Measurements from ENCODE around the gene CREG1.

The CREG1 gene

DNA sequence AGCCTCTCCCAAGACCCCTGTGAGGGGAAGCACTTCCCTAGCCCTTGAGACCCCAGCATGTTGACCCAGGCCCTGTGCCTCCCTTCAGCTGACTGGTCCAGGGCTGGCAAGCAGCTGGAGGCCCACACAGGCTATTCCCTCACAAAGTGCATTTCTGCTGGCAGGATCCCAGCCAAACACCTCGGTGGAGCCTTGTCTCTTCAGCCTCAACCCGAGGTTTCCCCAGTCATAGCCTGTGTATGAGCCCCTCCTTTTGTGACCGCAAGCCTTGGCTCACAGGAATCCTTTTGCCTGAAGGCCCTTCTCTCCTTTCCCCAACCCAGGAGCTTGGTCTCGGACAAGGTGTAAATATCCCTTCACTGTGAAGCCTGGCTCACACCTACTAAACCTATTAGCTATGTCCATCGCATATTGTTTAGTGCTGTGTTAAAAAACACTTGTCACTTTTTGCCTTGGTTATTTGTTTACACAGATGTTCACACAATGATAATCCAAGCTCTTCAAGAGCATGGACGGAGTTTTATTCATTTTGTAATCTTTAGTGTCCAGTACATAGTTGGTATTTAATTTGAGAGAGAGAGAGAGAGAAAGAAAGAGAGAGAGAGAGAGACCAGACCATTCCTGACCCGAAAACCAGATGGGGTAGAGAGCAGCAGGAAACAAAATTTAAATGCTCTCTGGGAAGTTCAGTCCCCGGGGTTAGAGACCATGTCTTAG lies 26.7 kb downstream of the CREG1 start:
- H3K9ac ChIP-seq (ENCODE audit: low read depth, low read length): no peak overlapping the region
- no peaks in the 10 kb centered on the region for H3K9me3 ChIP-seq (replicated peaks; ENCODE audit: low read length)
- no peaks in the 10 kb centered on the region for H3K36me3 ChIP-seq (ENCODE audit: insufficient read depth, low read length)
- H3K4me2 ChIP-seq (ENCODE audit: low read length): no peak overlapping the region
- peaks cover 29% of the 10 kb centered on the region for H3K27me3 ChIP-seq (ENCODE audit: control insufficient read depth, insufficient read depth, low read length)
- H3K4me3 ChIP-seq (ENCODE audit: low read length): no peak overlapping the region
- no peaks in the 10 kb centered on the region for H3K4me1 ChIP-seq (ENCODE audit: control insufficient read depth, insufficient read depth, low read length)

DNA sequence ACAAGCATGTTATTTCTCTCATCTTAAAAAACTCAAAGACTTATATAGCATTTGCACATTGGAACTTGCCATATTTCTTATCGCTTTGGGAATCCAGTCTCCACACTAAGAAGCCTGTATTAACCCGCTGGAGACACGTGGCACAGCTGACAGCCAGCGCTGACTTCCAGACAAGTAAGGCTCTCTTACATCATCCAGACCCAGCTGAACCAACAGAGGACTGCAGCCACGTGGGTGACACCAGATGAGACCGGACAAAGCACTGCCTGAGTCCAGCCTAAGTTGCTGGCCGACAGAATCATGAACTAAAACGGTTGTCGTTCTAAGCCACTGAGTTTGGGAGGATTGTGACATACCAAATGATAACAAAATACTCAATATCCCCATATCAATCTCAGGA lies 28.9 kb downstream of the CREG1 start:
- Histone ChIP-seq H3K9me3 (replicated peaks; ENCODE audit: low read length) (no peaks in the 10 kb centered on the region), H3K36me3 (ENCODE audit: insufficient read depth, low read length) (no peaks in the 10 kb centered on the region), H3K4me3 (ENCODE audit: low read length) (no peak overlapping the region), H3K27me3 (ENCODE audit: control insufficient read depth, insufficient read depth, low read length) (peaks cover 32% of the 10 kb centered on the region), H3K4me2 (ENCODE audit: low read length) (no peak overlapping the region), H3K4me1 (ENCODE audit: control insufficient read depth, insufficient read depth, low read length) (no peaks in the 10 kb centered on the region), H3K9ac (ENCODE audit: low read depth, low read length) (no peak overlapping the region)

DNA sequence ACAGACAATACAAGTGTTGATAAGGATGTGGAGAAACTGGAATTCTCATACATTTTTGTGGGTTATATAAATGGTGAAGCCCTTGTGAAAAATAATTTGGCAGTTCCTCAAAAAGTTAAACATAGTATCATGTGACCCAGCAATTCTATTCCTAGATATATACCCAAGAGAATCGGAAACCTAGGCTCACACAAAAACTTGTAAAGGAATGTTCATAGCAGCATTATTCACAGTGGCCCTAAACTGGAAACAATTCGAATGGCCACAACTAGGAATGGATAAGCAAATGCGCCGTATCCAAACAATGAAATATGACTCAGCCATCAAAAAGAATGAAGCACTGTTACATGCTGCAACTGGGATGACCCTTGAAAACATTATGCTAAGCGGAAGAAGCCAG lies 31.3 kb downstream of the CREG1 start:
- H3K9ac ChIP-seq (ENCODE audit: low read depth, low read length): no peak overlapping the region
- no peaks in the 10 kb centered on the region for H3K36me3 ChIP-seq (ENCODE audit: insufficient read depth, low read length)
- no peak overlapping the region for H3K4me3 ChIP-seq (ENCODE audit: low read length)
- peaks cover 29% of the 10 kb centered on the region for H3K27me3 ChIP-seq (ENCODE audit: control insufficient read depth, insufficient read depth, low read length)
- no peaks in the 10 kb centered on the region for H3K4me1 ChIP-seq (ENCODE audit: control insufficient read depth, insufficient read depth, low read length)
- H3K4me2 ChIP-seq (ENCODE audit: low read length): no peak overlapping the region
- H3K9me3 ChIP-seq (replicated peaks; ENCODE audit: low read length): no peaks in the 10 kb centered on the region

DNA sequence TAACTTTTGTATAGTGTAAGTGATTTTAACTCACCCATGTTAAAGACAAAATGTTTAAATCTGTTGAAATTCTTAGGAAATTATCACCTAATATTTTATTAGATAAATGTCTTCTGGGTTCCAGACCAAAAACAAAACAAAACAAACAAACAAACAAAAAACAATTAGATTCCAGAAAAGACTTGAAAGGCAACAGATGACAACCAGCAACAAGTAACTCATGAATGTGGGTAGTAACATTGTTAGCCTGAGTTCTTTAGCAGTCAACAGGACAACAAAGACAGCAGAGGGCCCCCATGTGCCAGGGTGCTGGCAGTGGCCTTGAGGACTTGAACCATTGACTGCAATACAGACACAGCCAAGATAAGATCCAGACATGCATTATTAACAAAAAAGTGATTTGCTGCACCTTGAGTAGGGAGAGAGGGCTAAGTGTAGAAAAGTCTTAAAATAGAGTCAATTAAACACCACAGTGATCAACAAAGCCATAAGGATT lies 32.8 kb downstream of the CREG1 start:
- H3K36me3 ChIP-seq (ENCODE audit: insufficient read depth, low read length): no peaks in the 10 kb centered on the region

DNA sequence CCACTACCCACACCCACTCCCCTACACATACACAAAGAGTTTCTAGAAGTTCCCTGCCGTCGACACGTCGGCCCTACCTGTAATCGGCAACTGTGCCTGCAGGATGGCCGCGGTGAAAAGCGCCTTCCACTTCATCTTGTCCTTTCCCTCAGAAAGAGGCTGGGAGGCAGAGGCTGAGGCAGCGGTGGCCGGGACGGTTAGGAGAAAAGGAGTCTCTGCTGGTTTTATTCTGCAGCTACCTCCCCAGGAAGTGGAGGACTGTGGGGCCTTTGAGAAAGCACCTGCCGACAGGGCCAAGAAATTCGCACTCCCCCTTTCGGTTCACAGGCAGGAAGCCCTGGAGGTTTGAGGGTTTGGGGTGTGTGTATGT lies 35.2 kb downstream of the CREG1 start, which contains the start of gene CD247:
Gene CD247 (minus strand): TSS at position 199 of the 370 bp plus-strand sequence. CDS start 64 bp downstream, at position 135.
- H3K4me3 ChIP-seq (ENCODE audit: low read length): no peak within 1 kb of the TSS
- H3K9me3 ChIP-seq (replicated peaks; ENCODE audit: low read length): no peaks in the 10 kb centered on the region
- no peaks in the 10 kb centered on the region for H3K36me3 ChIP-seq (ENCODE audit: insufficient read depth, low read length)
- peaks cover 19% of the 10 kb centered on the region for H3K27me3 ChIP-seq (ENCODE audit: control insufficient read depth, insufficient read depth, low read length)
- no peaks in the 10 kb centered on the region for H3K4me1 ChIP-seq (ENCODE audit: control insufficient read depth, insufficient read depth, low read length)
- H3K9ac ChIP-seq (ENCODE audit: low read depth, low read length): no peak within 1 kb of the TSS
- no peak within 1 kb of the TSS for H3K4me2 ChIP-seq (ENCODE audit: low read length)

More for the DNA sequence above, 32.8 kb downstream of the CREG1 start:
- Histone ChIP-seq H3K27me3 (ENCODE audit: control insufficient read depth, insufficient read depth, low read length) (peaks cover 18% of the 10 kb centered on the region), H3K4me1 (ENCODE audit: control insufficient read depth, insufficient read depth, low read length) (no peaks in the 10 kb centered on the region), H3K9me3 (replicated peaks; ENCODE audit: low read length) (no peaks in the 10 kb centered on the region), H3K4me3 (ENCODE audit: low read length) (no peak overlapping the region), H3K4me2 (ENCODE audit: low read length) (no peak overlapping the region), H3K9ac (ENCODE audit: low read depth, low read length) (no peak overlapping the region)

DNA sequence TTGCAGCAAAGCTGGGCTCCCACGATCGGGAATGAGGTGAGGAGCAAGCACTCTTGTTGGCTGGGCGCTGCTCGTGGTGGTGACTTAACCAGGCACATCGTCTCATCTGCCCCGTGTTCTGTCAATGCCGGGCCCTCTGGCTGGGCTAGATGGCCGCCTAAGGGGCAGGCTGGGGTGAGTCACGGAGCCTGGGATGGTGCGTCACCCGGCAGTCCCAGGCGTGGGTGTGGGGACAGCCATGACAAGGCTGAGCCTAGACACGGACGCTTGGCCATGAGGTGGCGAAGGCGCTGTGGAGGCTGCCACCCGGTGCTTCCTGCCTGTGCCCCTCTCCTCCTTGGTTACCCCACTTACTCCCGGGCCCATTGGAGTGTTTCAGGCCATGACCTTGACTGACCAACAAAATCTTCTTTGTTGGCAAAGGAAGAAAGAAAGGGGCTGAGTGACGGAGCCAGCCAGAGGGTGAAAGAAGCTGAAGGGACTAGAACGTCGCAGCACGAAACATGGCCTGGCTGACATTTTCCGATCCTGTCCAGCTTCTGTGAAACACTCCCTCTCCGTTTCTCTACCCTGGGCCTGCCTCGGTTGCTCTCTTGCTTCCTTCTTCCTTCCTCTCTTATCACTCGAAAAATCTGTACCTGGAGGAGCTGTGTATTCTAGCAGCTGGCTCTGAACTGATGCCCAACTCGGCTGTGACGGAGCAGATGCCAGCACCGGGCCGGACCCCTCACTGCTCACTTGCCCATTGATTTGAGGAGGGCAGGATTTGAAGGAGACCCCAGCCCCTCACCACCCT lies 35.8 kb downstream of the CREG1 start:
- no peaks in the 10 kb centered on the region for H3K4me1 ChIP-seq (ENCODE audit: control insufficient read depth, insufficient read depth, low read length)
- H3K9me3 ChIP-seq (replicated peaks; ENCODE audit: low read length): no peaks in the 10 kb centered on the region
- no peak overlapping the region for H3K9ac ChIP-seq (ENCODE audit: low read depth, low read length)
- H3K4me2 ChIP-seq (ENCODE audit: low read length): no peak overlapping the region
- no peaks in the 10 kb centered on the region for H3K36me3 ChIP-seq (ENCODE audit: insufficient read depth, low read length)
- H3K4me3 ChIP-seq (ENCODE audit: low read length): no peak overlapping the region
- H3K27me3 ChIP-seq (ENCODE audit: control insufficient read depth, insufficient read depth, low read length): peaks cover 23% of the 10 kb centered on the region

DNA sequence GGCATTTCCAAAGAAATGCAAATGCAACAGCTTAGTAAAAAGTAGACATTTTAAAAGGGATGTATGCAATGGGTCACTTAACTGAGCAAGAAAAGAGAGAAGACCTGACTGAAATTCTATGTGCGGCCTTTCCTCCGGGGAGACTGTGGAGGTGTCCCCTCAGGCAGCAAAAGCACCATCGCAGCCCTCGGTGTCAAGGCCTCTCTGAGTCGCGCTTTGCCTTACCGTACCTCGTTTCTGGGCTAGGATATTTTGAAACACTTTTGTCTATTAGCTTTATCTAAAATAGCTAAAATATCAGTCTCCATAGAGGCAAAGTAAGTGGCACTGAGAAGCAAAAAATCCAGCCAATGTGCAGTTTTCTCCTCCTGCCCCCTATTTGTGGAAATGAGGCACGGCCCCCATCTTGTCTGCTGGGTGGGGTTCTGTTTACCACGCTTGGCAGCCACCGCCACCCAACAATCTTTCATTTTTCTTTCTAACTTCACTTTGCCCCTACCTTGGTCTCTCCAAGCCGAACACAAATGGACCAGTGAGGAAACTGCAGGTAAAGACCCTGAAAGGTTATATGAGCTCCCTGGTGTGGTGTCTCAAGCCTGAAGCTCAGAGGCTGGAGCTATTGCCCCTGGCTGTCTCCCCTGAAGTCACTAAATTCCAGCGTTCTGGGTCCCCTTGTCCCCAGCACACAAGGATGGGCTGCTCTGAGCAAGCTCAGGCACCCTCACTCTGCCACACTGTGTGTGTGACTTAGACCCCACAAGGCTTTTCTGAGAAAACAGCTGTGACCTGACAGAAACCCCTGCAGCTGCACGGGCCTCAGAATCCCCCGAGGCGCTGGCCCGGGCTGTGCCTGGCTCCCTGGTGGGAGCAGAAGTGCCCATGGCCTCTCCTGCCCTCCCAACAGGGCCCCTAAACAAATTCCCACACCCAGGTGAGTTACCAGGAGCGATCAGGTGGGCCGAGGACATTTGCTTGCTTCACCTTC lies 36.9 kb downstream of the CREG1 start:
- Histone ChIP-seq H3K4me1 (ENCODE audit: control insufficient read depth, insufficient read depth, low read length) (no peaks in the 10 kb centered on the region), H3K27me3 (ENCODE audit: control insufficient read depth, insufficient read depth, low read length) (peaks cover 32% of the 10 kb centered on the region), H3K4me3 (ENCODE audit: low read length) (no peak overlapping the region), H3K4me2 (ENCODE audit: low read length) (no peak overlapping the region), H3K9me3 (replicated peaks; ENCODE audit: low read length) (no peaks in the 10 kb centered on the region), H3K36me3 (ENCODE audit: insufficient read depth, low read length) (no peaks in the 10 kb centered on the region), H3K9ac (ENCODE audit: low read depth, low read length) (no peak overlapping the region)

DNA sequence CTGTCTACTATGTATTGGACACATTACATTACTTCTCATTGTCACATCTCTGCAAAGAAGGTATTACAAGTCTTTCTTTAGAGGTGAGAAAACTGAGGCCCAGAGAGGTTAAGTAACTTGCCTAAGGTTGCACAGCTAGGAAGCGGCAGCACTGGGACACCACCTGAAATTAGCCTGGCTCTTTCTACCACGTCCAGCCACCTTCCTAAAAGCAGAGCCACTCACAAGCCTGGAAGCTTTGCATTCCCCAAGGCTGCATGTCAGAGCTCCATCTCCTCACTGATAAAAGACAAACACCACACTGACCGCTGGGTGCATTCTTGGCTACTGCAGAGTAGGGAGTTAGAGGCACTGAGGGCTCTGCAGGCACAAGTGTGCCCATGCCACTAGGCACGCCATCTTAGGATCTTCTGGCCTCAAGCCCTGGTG lies 37.7 kb downstream of the CREG1 start:
- H3K27me3 ChIP-seq (ENCODE audit: control insufficient read depth, insufficient read depth, low read length): peaks cover 37% of the 10 kb centered on the region
- H3K9ac ChIP-seq (ENCODE audit: low read depth, low read length): no peak overlapping the region
- H3K4me3 ChIP-seq (ENCODE audit: low read length): no peak overlapping the region
- no peaks in the 10 kb centered on the region for H3K36me3 ChIP-seq (ENCODE audit: insufficient read depth, low read length)
- H3K4me1 ChIP-seq (ENCODE audit: control insufficient read depth, insufficient read depth, low read length): no peaks in the 10 kb centered on the region
- no peaks in the 10 kb centered on the region for H3K9me3 ChIP-seq (replicated peaks; ENCODE audit: low read length)
- H3K4me2 ChIP-seq (ENCODE audit: low read length): no peak overlapping the region

DNA sequence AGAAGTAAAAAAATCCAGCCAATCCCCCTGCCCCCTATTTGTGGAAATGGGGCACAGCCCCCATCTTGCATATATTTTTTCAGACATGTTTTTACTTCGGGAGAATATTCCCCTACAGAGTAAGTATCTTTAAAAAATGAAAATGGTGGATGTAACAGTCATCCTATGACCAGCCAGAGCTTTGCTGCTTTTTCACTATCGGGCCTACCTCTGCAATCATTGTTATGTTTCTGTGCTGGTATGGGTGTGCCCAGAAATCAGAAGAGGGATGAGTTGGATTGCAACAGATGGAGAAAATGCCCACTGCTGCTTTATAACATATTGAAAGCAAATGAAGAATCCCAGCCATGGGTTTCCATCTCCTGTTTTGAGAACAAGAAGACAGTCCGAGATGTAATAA lies 38.1 kb downstream of the CREG1 start:
- Histone ChIP-seq H3K36me3 (ENCODE audit: insufficient read depth, low read length) (no peaks in the 10 kb centered on the region), H3K4me1 (ENCODE audit: control insufficient read depth, insufficient read depth, low read length) (no peaks in the 10 kb centered on the region), H3K4me2 (ENCODE audit: low read length) (no peak overlapping the region), H3K9ac (ENCODE audit: low read depth, low read length) (no peak overlapping the region), H3K9me3 (replicated peaks; ENCODE audit: low read length) (no peaks in the 10 kb centered on the region), H3K27me3 (ENCODE audit: control insufficient read depth, insufficient read depth, low read length) (peaks cover 37% of the 10 kb centered on the region), H3K4me3 (ENCODE audit: low read length) (no peak overlapping the region)

DNA sequence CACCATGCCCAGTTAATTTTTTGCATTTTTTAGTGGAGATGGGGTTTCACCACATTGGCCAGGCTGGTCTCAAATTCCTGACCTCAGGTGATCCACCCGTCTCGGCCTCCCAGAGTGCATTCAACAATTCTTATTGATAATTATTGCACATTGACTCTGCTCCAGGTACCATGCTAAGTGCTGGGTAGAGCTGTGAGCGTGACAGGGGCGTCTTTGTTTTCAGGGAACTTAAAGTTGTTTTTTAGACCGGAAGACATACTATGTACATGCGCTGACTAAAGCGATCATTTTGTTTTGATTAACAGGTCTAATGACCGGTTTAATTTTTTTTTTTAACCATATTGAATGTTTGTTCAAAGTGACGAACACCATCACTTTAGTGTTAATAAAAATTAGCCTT lies 39.3 kb downstream of the CREG1 start:
- Histone ChIP-seq H3K27me3 (ENCODE audit: control insufficient read depth, insufficient read depth, low read length) (peaks cover 27% of the 10 kb centered on the region), H3K4me2 (ENCODE audit: low read length) (no peak overlapping the region), H3K9ac (ENCODE audit: low read depth, low read length) (no peak overlapping the region), H3K9me3 (replicated peaks; ENCODE audit: low read length) (no peaks in the 10 kb centered on the region), H3K36me3 (ENCODE audit: insufficient read depth, low read length) (no peaks in the 10 kb centered on the region), H3K4me3 (ENCODE audit: low read length) (no peak overlapping the region), H3K4me1 (ENCODE audit: control insufficient read depth, insufficient read depth, low read length) (no peaks in the 10 kb centered on the region)

Measured in skeletal muscle satellite cell (primary cell).